C4-2B (cell line): ENCODE measurements around the gene TRAPPC14.

Source experiments
- CTCF ChIP-seq: fragments of 450-650 bp; conservative IDR thresholded peaks from 2 replicates; pipeline ENCODE4 v1.5.1; 2017; ENCODE audit warnings: mild to moderate bottlenecking
- ZFX ChIP-seq: fragments of 450-650 bp; IDR thresholded peaks from 2 replicates; pipeline ENCODE4 v1.6.1; 2017

GRCh38 chr7:100142461-100142860, 16.1 kb downstream of the TRAPPC14 start:
- TF ChIP-seq CTCF (no peak), ZFX (no peak)
